ENCODE results near the gene PTPRJ.

The PTPRJ gene

DNA sequence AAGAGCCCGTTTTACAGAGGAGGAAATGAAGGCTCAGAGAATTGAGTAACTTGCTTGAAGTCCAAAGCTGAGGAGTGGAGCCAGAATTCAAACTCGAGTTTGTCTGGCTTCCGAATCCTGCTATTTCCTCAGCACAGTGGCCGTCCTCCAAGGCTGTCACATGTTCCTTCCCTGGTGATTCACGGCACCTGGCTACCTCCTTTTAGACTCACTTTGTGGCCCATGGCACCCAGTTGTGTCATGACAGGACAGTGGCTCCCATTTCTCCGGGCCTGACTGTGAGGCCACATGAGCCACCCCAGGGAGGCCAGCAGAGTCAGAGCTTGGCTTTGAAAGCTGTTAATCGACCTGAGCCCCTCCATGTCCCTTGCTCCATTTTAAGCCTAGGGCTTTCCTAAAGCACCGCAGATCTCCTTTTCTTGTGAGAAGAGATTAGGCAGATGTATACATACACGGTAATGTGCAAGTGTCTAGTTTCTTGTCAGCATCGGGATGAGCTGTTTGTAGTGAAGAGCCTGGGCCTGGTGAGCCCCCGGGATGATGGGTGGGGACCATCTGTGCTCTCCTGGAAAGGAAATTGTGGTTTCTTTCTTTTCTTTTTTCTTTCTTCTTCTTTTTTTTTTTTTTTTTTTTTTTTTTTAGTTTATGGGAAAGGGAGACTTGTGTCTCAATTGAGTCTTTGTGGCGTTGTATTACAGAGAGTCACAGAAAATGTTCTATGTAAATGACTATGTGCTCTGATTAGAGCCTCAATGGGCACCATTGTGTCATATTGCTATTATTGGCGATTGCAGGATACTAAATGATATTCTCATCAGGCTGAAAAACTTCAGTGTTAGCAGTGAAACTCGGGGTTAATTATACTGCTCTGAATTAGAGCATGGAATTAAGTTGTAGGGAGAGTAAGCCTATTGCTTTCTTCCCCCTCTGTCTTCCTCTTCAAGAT, 54.8 kb downstream of the PTPRJ start:
- 92% methylated on average over 14 of the region's 14 CpGs for WGBS
- peaks cover 28% of the 10 kb centered on the region for H3K4me1 ChIP-seq (ENCODE audit: insufficient read depth, low read length)
- no peak overlapping the region for H3K9ac ChIP-seq (ENCODE audit: low read depth, low read length)
- no peaks in the 10 kb centered on the region for H3K36me3 ChIP-seq (ENCODE audit: insufficient read depth, low read length)
- no peaks in the 10 kb centered on the region for H3K9me3 ChIP-seq (ENCODE audit: insufficient read depth, low read depth, low read length)
- H3K27me3 ChIP-seq (ENCODE audit: insufficient read depth, low read length): no peaks in the 10 kb centered on the region
- no peak overlapping the region for H3K4me3 ChIP-seq (ENCODE audit: low read length)
- H3K27ac ChIP-seq (ENCODE audit: low read depth, low read length): no peak overlapping the region

- Histone ChIP-seq H3K9ac (ENCODE audit: low read depth, low read length) (no peak overlapping the region), H3K9me3 (ENCODE audit: insufficient read depth, low read depth, low read length) (no peaks in the 10 kb centered on the region), H3K36me3 (ENCODE audit: insufficient read depth, low read length) (no peaks in the 10 kb centered on the region), H3K4me1 (ENCODE audit: insufficient read depth, low read length) (peaks cover 25% of the 10 kb centered on the region), H3K27me3 (ENCODE audit: insufficient read depth, low read length) (no peaks in the 10 kb centered on the region), H3K27ac (ENCODE audit: low read depth, low read length) (no peak overlapping the region), H3K4me3 (ENCODE audit: low read length) (no peak overlapping the region)
- 41% methylated on average over 1 of the region's 1 CpG for WGBS
These were observed 55.7 kb downstream of the PTPRJ start for GRCh38 chr11:48036011-48036410.

DNA sequence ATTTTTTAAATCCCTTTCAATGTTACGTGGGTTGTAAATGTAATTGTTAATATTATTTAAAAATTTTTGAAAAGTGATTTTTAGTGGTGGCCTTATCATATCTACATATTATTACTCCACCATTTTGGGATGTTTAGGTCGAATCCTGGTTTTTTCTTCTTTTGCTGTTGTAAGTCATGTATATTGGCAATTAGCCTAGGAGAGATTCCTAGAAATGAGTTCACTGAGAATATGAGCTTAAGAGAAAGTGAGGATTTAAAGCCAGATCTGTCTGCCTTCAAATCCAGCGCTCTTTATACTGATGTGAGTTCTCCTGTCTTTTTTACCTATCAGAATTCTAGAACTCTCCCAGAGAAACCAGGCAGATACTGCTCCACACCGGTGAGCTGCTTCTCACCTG, 56.1 kb downstream of the PTPRJ start:
- 90% methylated on average over 3 of the region's 4 CpGs for WGBS
- no peaks in the 10 kb centered on the region for H3K27me3 ChIP-seq (ENCODE audit: insufficient read depth, low read length)
- H3K36me3 ChIP-seq (ENCODE audit: insufficient read depth, low read length): no peaks in the 10 kb centered on the region
- peaks cover 20% of the 10 kb centered on the region for H3K4me1 ChIP-seq (ENCODE audit: insufficient read depth, low read length)
- no peaks in the 10 kb centered on the region for H3K9me3 ChIP-seq (ENCODE audit: insufficient read depth, low read depth, low read length)
- no peak overlapping the region for H3K9ac ChIP-seq (ENCODE audit: low read depth, low read length)
- no peak overlapping the region for H3K27ac ChIP-seq (ENCODE audit: low read depth, low read length)
- H3K4me3 ChIP-seq (ENCODE audit: low read length): no peak overlapping the region

DNA sequence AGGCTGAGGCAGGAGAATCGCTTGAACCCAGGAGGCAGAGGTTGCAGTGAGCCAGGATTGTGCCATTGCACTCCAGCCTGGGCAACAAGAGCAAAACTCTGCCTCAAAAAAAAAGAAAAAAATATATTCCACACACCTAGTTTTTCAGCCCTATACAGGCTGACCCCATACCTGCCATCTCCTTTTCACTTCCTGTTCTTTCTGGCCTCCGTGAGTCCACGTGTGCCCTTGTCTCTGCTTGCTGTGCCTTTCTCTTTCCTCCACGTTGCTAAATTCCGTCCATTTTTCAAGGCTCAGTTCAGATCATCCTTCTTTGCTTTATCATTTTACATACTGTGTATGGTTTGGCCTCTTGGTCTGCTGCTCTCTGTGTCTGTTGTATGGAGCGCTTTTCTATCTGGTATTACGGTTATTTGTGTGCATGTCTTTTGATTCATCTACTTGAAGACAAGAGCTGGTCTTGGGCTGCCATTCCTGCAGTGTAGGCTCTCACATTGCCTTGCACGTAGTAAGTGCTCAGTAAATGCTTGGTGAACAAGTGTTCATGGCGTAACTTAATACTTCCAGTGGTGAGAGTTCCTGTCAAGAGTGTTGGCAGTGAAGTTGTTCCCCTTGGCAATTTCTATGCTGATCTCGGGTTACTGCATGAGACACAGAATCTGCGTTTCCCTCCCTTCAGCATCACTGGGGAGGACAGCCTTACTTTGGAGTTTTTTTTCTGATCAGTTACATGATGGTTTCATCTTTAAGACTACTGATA, 57.5 kb downstream of the PTPRJ start:
- Histone ChIP-seq H3K4me1 (ENCODE audit: insufficient read depth, low read length) (peaks cover 12% of the 10 kb centered on the region), H3K4me3 (ENCODE audit: low read length) (no peak overlapping the region), H3K9me3 (ENCODE audit: insufficient read depth, low read depth, low read length) (no peaks in the 10 kb centered on the region), H3K36me3 (ENCODE audit: insufficient read depth, low read length) (no peaks in the 10 kb centered on the region), H3K9ac (ENCODE audit: low read depth, low read length) (no peak overlapping the region), H3K27me3 (ENCODE audit: insufficient read depth, low read length) (no peaks in the 10 kb centered on the region), H3K27ac (ENCODE audit: low read depth, low read length) (no peak overlapping the region)
- WGBS: 93% methylated on average over 11 of the region's 11 CpGs

DNA sequence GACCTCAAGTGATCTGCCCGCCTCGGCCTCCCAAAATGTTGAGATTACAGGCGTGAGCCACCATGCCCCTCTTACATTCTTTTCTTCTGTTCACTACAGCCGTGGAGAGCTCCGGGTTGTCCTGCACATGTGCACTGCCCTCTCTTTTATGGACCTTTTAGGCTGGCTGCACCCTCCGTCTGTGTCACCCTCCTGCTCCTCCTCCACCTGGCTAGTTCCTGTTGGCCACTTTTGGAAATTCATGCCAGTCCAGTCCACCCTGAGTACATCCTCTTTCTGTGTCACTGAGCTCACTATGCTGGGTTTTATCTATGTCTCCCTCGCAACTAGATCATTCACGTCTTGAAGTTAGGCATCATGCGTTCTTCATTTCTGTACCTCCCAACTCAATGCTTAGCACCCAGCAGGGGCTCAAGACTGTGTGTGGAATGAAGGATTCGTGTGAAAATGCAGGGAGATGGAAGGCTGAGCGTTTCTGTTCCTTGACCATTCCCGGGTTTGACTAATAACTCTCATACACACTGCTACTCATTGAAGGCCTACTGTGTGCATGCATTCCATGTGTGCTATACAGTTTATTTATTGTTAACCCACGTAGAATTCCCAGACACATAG, 60.6 kb downstream of the PTPRJ start:
- 93% methylated on average over 11 of the region's 13 CpGs for WGBS
- Histone ChIP-seq H3K9ac (ENCODE audit: low read depth, low read length) (no peak overlapping the region), H3K4me1 (ENCODE audit: insufficient read depth, low read length) (peaks cover 6% of the 10 kb centered on the region), H3K27me3 (ENCODE audit: insufficient read depth, low read length) (no peaks in the 10 kb centered on the region), H3K4me3 (ENCODE audit: low read length) (no peak overlapping the region), H3K36me3 (ENCODE audit: insufficient read depth, low read length) (no peaks in the 10 kb centered on the region), H3K27ac (ENCODE audit: low read depth, low read length) (no peak overlapping the region), H3K9me3 (ENCODE audit: insufficient read depth, low read depth, low read length) (no peaks in the 10 kb centered on the region)

- Histone ChIP-seq H3K27me3 (ENCODE audit: insufficient read depth, low read length) (no peaks in the 10 kb centered on the region), H3K9me3 (ENCODE audit: insufficient read depth, low read depth, low read length) (no peaks in the 10 kb centered on the region), H3K9ac (ENCODE audit: low read depth, low read length) (no peak overlapping the region), H3K4me1 (ENCODE audit: insufficient read depth, low read length) (no peaks in the 10 kb centered on the region), H3K27ac (ENCODE audit: low read depth, low read length) (no peak overlapping the region), H3K4me3 (ENCODE audit: low read length) (no peak overlapping the region), H3K36me3 (ENCODE audit: insufficient read depth, low read length) (no peaks in the 10 kb centered on the region)
- 87% methylated on average over 5 of the region's 5 CpGs for WGBS
These were observed 61.7 kb downstream of the PTPRJ start for GRCh38 chr11:48041877-48042695.

GRCh38 chr11:48043111-48043990, 63.0 kb downstream of the PTPRJ start:
- no peak overlapping the region for H3K4me3 ChIP-seq (ENCODE audit: low read length)
- no peaks in the 10 kb centered on the region for H3K36me3 ChIP-seq (ENCODE audit: insufficient read depth, low read length)
- no peak overlapping the region for H3K9ac ChIP-seq (ENCODE audit: low read depth, low read length)
- no peak overlapping the region for H3K27ac ChIP-seq (ENCODE audit: low read depth, low read length)
- no peaks in the 10 kb centered on the region for H3K27me3 ChIP-seq (ENCODE audit: insufficient read depth, low read length)
- H3K4me1 ChIP-seq (ENCODE audit: insufficient read depth, low read length): 0 out of 2 replicates have a peak, but pooled peaks cover 4% of the 10 kb centered on the region
- no peaks in the 10 kb centered on the region for H3K9me3 ChIP-seq (ENCODE audit: insufficient read depth, low read depth, low read length)
- 95% methylated on average over 8 of the region's 8 CpGs for WGBS

DNA sequence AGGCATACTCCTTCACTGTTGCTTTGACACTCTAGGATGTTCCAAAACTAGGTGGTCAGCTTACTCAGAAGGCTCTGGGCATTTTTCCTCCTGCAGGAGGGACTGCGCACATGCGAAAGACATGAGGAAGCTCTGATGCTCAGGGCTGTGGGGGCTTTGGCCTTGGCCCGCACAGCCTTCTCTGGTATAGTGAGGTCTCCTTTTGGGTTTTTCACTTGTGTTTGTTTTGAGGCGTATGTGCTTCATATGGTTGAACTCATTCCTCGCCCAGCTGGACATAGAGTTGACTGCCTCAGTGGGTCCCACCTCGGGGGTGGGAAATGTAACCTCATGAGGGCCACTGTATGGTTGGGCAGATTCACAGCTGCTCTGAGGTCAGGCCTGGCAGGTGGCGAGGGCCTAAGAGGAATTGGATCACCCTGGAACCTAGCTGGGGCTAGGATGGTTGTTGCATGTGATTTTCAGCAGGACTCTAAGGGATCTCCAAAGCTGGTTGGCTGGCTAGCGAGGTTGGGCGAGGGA, 63.7 kb downstream of the PTPRJ start:
- H3K4me1 ChIP-seq (ENCODE audit: insufficient read depth, low read length): 0 out of 2 replicates have a peak, but pooled peaks cover 4% of the 10 kb centered on the region
- no peak overlapping the region for H3K4me3 ChIP-seq (ENCODE audit: low read length)
- H3K9ac ChIP-seq (ENCODE audit: low read depth, low read length): no peak overlapping the region
- 94% methylated on average over 9 of the region's 9 CpGs for WGBS
- no peak overlapping the region for H3K27ac ChIP-seq (ENCODE audit: low read depth, low read length)
- no peaks in the 10 kb centered on the region for H3K36me3 ChIP-seq (ENCODE audit: insufficient read depth, low read length)
- H3K9me3 ChIP-seq (ENCODE audit: insufficient read depth, low read depth, low read length): no peaks in the 10 kb centered on the region
- no peaks in the 10 kb centered on the region for H3K27me3 ChIP-seq (ENCODE audit: insufficient read depth, low read length)

- WGBS: 97% methylated on average over 7 of the region's 7 CpGs
- H3K4me1 ChIP-seq (ENCODE audit: insufficient read depth, low read length): 0 out of 2 replicates have a peak, but pooled peaks cover 4% of the 10 kb centered on the region
These were observed 64.2 kb downstream of the PTPRJ start for GRCh38 chr11:48044577-48044976.

GRCh38 chr11:48045536-48045935, 65.2 kb downstream of the PTPRJ start:
- H3K9me3 ChIP-seq (ENCODE audit: insufficient read depth, low read depth, low read length): no peaks in the 10 kb centered on the region
- no peaks in the 10 kb centered on the region for H3K27me3 ChIP-seq (ENCODE audit: insufficient read depth, low read length)
- H3K4me3 ChIP-seq (ENCODE audit: low read length): no peak overlapping the region
- H3K9ac ChIP-seq (ENCODE audit: low read depth, low read length): no peak overlapping the region
- WGBS: 87% methylated on average over 5 of the region's 5 CpGs
- peaks cover 4% of the 10 kb centered on the region; the same call in 1 of the 2 replicates for H3K4me1 ChIP-seq (ENCODE audit: insufficient read depth, low read length)
- no peak overlapping the region for H3K27ac ChIP-seq (ENCODE audit: low read depth, low read length)
- H3K36me3 ChIP-seq (ENCODE audit: insufficient read depth, low read length): no peaks in the 10 kb centered on the region

More at GRCh38 chr11:48044577-48044976, 64.2 kb downstream of the PTPRJ start:
- Histone ChIP-seq H3K36me3 (ENCODE audit: insufficient read depth, low read length) (no peaks in the 10 kb centered on the region), H3K9ac (ENCODE audit: low read depth, low read length) (no peak overlapping the region), H3K9me3 (ENCODE audit: insufficient read depth, low read depth, low read length) (no peaks in the 10 kb centered on the region), H3K27me3 (ENCODE audit: insufficient read depth, low read length) (no peaks in the 10 kb centered on the region), H3K4me3 (ENCODE audit: low read length) (no peak overlapping the region), H3K27ac (ENCODE audit: low read depth, low read length) (no peak overlapping the region)
